HL-60/S4 treated with phorbol 12-myristate 13-acetate at 8.2 ng/mL for 4 days and 3 days (cell line): ENCODE data around the gene PTPRT.

Source experiments
- in situ Hi-C: fragments of 300-500 bp; cut with MboI; formaldehyde crosslinking; loops from 2 replicates; pipeline ENCODE4 v1.15.0; 2022; ENCODE audit warnings: low sequenced_read_pairs

Gene PTPRT

DNA sequence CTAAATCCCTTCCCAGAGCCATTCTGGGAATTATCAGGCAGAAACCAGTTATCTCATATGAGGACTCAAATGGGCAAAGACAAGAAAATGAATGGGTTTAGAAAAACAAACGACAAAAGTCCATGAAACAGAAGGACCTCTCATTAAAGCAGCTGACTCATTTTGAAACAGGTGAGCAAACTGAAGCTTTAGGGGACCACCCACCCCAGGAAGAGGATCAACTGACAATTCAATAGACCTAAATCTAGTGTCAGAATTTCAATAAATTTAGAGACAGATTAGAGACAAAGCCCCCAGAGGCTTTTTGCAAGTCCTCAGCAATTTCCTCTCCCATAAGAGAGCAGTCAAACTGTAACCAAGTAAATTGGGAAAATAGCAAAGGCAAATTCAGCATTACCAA, 333.8 kb downstream of the PTPRT start:
- in situ Hi-C loops = no loop called here

- in situ Hi-C loops = no loop called here
These were observed 337.0 kb downstream of the PTPRT start for GRCh38 chr20:42852691-42853090.

- in situ Hi-C loops = no loop called here
These were observed 342.8 kb downstream of the PTPRT start for GRCh38 chr20:42846784-42847490.

- in situ Hi-C loops = no loop called here
These were observed 345.0 kb downstream of the PTPRT start for GRCh38 chr20:42844751-42845150.

GRCh38 chr20:42837456-42837855, 352.2 kb downstream of the PTPRT start:
- in situ Hi-C loops = no loop called here

DNA sequence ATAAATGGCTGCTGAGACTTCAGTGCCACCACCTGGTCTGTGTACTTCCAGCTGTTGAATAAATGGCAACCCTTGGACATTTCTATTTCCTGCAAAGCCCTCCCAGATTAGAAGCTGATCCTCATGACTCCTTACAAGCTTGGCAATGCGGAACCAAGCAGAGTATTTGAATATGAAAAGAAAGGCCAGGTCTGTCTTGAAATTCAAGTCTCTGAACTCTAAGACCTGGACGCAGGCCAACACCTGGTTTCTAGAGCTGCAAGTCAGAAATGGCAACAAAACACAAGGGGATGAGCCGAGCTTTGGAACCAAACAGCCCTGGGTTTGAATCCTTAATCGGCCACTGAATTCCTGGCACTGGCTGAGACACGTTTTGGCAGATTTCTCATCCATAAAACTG, 353.4 kb downstream of the PTPRT start:
- in situ Hi-C loops = no loop called here

DNA sequence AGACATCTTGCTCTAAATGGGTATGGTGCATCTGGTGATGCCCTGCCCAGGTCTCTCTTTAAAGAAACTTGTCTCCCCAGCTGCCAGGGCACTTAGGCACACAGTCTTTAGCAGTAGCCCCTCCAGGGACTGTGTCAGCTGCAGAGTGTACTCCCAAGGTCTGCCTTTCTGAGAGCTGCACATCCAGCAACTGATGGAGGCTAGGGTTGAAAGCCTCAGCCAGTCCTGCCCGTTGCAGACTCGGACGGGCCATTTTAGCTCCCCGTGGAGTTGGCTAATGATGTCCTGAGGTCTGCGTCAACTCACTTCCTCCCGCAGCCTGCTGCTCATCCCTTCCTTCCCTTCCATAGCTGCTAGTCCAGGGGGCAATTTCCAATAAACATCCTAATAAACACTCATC, 381.8 kb downstream of the PTPRT start:
- in situ Hi-C loops = no loop called here

DNA sequence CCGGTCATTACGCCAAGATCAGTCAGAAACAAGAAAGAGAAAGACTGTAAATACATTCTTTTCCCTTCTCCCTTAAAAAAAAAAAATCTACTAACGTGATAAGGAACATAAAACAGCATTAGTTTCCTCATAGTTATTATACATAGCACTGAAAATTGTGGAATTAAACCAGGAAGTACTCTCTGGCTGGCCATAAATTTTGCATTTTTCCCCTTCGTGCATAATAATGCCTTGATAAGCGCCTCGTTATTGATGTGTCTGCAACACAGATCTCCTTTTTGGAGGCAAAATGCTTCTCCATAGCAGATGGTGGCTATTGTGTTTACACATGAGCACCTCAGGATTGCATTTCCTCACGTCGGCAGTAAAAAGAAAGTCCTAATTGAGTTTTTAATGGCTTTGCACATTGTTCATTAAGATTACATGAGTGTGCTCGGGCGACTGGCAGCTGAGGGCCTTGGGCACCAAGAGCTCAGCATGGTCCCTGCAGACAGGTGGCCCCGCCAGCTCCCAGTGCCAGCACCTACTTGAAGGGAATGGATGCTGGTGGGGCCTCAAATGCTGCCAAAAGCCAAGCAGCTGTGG, 394.5 kb downstream of the PTPRT start:
- in situ Hi-C loops = no loop called here

DNA sequence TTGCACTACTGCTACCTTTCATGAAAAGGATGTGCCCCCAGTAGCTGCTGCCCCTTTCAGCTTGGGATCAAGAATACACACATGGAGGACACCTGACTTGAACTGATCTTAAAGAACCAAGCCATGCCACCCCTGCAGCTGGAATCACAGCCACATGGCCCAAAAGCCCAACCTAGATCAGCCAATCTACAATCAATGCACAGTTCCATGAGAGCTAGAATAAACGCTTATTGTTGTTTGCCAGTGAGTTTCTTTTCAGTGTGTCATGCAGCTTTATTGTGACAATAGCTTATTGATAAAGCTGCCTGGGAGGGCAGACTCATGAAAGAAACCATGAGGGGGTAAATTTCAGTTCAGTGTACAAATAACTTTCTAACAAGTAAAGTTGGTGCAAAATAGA, 397.7 kb downstream of the PTPRT start:
- in situ Hi-C loops = no loop called here

GRCh38 chr20:42790111-42790510, 399.6 kb downstream of the PTPRT start:
- in situ Hi-C loops = no loop called here

GRCh38 chr20:42788707-42789106, 401.0 kb downstream of the PTPRT start:
- in situ Hi-C loops = no loop called here

GRCh38 chr20:42785041-42785440, 404.7 kb downstream of the PTPRT start:
- in situ Hi-C loops = no loop called here

- in situ Hi-C loops = no loop called here
These were observed 410.5 kb downstream of the PTPRT start for GRCh38 chr20:42779216-42779615.

DNA sequence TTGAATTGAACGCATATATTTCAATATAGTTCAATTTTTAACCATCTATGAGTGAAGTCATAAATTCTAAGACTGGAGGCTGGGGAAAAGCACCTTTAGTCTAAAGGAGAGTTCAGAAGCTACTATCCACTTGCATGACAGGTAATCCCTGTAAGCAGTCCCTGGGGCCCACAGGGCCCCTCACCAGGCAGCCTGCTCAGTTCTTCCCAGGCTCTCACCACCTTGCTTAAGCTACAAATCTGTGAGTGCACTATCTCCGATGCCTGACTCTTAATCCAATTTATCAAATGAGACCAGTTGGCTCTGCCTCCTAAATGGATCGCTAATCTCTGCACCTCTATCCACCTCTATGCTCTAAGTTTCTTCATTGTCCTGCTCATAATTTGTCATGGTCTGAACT, 413.8 kb downstream of the PTPRT start:
- in situ Hi-C loops = no loop called here

DNA sequence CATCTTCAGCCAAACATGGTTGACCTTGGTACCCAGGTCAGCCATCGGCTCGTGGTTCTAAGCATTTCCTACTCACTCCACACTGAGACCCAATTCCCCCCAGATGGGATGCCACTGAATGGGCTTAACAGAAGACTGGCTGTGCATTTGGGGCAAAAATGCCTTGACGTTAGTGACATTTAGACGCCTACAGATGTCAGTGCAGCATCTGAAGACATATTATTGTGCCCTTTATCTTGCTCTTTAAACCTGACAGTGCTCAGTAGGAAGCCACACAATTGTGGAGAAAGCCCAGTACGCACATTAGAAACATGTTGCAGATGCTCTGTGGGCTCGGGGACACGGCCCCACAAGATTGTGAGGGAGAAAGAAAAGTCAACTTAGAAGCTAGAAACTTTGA, 414.7 kb downstream of the PTPRT start:
- in situ Hi-C loops = no loop called here

DNA sequence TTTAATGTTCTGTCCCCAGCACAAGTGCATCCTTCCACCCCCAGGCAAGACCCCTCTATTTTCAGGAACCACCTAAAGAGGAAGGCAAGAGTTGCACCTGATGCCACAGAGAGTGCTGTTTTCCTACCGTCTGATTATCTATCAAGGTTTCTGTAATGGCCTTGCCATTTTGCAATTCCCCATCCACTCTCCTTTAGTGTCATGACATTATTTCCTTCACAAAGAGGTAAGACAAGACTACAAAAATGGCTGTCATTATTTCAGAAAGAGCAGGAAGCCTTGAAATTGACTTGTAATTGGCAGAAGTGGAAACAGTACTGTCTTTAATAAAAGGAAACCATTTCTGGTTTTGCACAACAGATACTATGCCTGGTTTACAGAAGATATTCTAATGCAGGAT, 426.7 kb downstream of the PTPRT start:
- in situ Hi-C loops = no loop called here

GRCh38 chr20:42756991-42757390, 432.7 kb downstream of the PTPRT start:
- in situ Hi-C loops = no loop called here

GRCh38 chr20:42754706-42755105, 435.0 kb downstream of the PTPRT start:
- in situ Hi-C loops = no loop called here

DNA sequence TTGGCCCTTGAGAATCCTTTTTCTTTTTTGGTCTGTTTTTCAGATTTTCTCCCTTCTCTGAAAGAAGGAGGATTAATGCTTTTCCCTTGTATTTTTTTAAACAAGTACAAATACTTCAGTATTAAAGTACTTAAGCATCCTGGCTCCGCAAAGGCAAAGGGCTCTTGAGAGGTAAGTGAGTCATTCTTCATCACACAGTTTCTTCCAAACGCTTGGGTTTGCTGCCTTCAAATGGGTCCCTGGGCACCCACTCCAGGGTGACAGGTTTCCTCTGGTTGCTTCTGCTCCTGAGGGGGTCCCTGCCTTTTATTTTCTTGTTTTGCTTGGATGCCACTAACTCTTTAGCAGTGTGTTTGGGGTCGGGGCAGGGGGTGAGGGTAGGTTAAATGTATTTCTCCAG, 437.1 kb downstream of the PTPRT start:
- in situ Hi-C loops = no loop called here

DNA sequence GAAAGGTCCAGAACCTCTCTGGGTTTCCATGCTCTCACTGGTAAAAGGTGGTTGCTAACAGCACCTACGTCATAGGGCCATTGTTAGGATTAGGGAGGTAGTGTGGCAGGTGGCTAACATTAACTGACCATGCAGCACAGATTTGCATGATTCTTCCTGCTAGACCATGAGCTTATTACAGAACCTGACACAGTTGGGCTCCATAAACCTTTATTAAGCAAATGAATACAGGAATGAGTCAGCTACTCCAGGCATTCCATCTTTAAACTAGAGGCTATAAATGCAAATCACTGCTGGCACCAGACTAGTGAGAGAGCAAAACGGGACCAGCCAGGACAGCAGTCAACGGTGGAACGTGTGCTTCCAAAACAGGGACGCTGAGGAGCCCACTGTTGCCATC, 440.1 kb downstream of the PTPRT start:
- in situ Hi-C loops = no loop called here

- in situ Hi-C loops = no loop called here
These were observed 441.8 kb downstream of the PTPRT start for GRCh38 chr20:42747765-42748411.

DNA sequence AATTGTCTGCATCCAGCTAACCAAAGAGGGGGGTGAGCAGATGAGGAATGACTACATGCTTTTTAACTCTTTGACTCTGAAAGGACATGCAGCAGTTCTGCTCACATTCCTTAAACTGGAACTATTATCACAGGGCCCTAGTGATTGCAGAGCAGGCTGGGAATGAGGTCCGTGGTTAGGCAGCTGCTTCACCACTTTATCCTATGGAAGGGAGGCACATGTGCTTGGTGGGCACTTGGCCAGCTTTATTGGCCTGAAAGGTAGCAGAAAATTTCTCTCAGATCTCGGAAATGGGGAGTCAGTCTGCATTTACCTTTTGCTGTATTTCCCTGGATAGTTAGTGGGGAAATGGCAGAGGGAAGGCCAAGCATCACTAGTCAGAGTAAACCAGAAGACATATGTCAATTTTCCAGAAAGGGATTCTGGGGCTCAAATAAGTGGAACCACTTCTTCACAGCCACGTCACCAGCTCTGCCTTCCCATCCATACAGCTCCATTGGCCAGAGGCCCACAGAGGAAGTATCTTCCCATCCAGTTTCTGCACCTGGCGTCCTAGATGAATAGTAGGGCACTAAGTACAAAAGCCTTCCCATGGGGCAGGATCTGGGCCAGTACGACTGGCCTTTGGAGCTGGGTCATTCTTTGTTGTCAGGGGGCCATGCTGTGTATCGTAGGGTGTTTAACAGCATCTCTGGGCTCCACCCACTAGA, 444.8 kb downstream of the PTPRT start:
- in situ Hi-C loops = no loop called here
